Fibroblast of villous mesenchyme (primary cell): ENCODE results near the gene TNNI3. TPM values are rescaled to one million over a fixed set of nuclear protein-coding genes. Genes with fewer than 3 reads are reported as not detected.
A peak's percentile ranks its signal among the peaks of the same experiment; 100 is the strongest.

Experiments
- DNase-seq: peaks from one replicate; pipeline ENCODE4 v3.0.0-alpha.2; 2010; ENCODE audit warnings: low read depth
- H3K4me3 ChIP-seq: 2 replicates; pipeline ENCODE4 v1.5.1; 2011; ENCODE audit warnings: low read depth, mild to moderate bottlenecking, low read length
- CTCF ChIP-seq: IDR thresholded peaks from 2 replicates; pipeline ENCODE4 v1.5.1; 2012; ENCODE audit warnings: low read depth, mild to moderate bottlenecking, low read length; ENCODE audit not compliant: insufficient read depth
- total RNA-seq: library from RNA; depleted of rRNA; stranded (reverse); fragments of >200 nt; gene quantifications from 2 replicates; pipeline ENCODE4 v1.2.3, GENCODE V29; 2012

The TNNI3 gene
- total RNA-seq, 1 donor = not detected

DNA sequence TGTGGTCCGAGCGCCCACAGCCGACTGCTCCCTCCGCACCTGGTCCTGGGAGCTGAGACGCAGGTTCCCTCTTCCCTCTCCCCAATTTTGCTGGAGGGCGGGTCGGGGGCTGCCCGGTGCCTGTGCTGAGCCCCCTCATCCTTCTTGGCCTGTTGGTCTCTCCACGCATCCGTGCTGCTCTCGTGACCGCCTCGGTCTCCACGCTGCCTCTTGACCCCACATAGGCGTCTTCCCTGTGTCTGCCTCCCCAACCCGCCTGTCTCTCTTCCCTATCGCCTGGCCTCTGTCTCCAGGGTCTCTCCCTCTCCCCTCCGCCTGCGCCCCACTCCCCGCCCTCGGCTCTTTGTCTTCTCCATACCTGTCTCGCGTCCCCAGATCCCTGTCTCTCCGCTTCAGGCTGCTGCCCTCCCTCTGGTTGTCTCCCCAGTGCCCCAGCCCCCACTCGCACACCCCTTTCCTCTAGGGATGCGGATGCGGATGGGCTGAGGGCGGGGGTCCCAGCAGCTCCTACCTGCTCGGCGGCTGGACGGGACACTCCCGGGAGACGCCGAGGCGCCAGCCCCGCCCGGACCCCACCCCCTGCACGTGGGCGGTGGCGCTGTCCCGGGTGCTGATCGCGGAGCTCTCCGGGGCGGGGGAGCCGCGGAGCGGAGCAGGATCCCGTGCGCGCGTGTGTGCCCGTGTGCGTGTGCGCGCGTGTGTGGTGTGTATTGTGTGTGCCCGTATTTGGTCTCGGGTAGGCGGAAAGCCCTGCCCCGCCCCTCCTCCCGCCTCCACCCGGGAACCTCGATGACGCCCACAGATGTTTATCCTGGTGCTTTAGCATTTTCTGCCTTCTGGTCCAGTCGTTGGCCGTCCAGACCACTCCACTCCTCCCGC is 22.3 kb upstream of the TNNI3 start, which contains the start of gene SYT5:
SYT5 (minus strand) TSS at position 684 of the 879 bp plus-strand sequence. CDS start 1,248 bp downstream, outside the sequence.
- H3K4me3 ChIP-seq = peak within 1 kb of the TSS; percentile 40
- no peak for TF ChIP-seq CTCF
- peak; percentile 24 for DNase-seq

- peak; percentile 78 for DNase-seq
- H3K4me3 ChIP-seq = peak overlapping the region; percentile 40
- TF ChIP-seq CTCF = no peak
Observed at GRCh38 chr19:55178781-55179599, 21.5 kb upstream of the TNNI3 start.

GRCh38 chr19:55176076-55176475 is 18.5 kb upstream of the TNNI3 start:
- TF ChIP-seq CTCF = no peak
- H3K4me3 ChIP-seq = no peak overlapping the region
- DNase-seq = no peak

- no peak overlapping the region for H3K4me3 ChIP-seq
- DNase-seq = no peak
- TF ChIP-seq CTCF = no peak
Observed at GRCh38 chr19:55175117-55175867, 17.8 kb upstream of the TNNI3 start.

DNA sequence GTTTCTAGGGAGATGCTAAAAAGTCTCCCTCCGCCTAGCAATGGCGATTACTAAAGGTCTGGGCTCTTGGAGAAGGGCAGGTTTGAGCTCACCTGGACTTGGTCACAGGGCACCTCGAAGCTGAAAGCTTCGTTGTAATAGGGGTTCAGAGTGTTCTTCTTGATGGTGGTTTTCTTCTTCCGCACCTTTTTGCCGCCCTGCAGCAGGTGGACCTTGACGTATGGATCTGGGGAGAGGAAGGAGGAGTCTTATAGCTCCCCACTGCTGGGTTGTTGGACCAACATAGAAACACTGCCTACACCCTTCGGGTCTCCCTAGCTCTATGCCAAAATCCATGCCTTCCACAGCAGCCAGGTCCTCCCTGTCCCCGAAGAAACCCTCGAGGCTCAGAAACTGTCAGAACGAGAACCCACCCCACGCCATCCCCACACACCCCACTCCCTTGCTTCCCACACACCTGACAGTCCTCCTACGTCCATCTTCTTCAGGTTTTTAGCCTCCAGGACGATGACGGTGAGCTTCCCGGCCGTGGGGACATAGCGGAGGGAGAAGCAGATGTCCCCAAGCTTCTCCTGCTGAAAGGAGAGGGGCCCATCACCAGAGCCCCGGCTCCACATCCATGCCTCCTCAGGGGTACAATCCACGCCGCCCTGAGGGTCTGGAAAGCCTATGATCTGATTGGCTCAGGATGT is 17.0 kb upstream of the TNNI3 start:
- no peak for TF ChIP-seq CTCF
- no peak overlapping the region for H3K4me3 ChIP-seq
- no peak for DNase-seq
